GM19099 (cell line): ENCODE measurements around the gene FNBP1L.

Experiments used
- POLR2A ChIP-seq: IDR thresholded peaks from 3 replicates; pipeline ENCODE4 v1.6.1; 2011; ENCODE audit warnings: low read depth; ENCODE audit not compliant: insufficient read length; ENCODE audit errors: extremely low read depth

FNBP1L gene

DNA sequence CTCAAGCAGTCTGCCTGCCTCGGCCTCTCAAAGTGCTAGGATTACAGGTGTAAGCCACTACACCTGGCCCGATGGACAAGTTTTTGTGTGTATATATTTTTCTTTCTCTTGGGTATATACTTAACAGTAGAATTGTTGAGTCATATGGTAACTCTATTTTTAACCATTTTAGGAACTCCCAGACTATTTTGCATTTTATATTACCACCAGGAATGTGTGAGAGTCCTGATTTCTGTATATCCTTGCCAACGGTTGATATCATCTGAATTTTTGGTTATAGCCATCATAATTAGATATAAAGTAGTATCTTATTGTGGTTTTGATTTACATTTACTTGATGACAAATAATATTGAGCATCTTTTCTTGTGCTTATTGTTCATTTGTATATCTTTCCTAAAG, 20.7 kb downstream of the FNBP1L start:
- no peak for TF ChIP-seq POLR2A

DNA sequence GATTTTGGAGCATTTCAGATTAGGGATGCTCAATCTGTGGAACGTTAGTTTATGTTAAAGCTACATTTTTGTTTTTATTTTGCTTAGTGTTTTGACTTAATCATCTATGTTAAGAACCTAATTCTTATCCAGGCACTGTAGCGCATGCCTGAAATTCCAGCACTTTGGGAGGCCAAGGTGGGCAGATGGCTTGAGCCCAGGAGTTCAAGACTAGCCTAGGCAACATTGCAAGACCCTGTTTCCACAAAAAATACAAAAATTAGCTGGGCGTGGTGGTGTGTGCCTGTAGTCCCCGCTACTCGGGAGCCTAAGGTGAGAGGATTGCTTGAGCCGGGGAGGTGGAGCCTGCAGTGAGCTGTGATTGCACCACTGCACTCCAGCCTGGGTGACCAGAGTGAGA, 23.4 kb downstream of the FNBP1L start:
- TF ChIP-seq POLR2A = no peak

DNA sequence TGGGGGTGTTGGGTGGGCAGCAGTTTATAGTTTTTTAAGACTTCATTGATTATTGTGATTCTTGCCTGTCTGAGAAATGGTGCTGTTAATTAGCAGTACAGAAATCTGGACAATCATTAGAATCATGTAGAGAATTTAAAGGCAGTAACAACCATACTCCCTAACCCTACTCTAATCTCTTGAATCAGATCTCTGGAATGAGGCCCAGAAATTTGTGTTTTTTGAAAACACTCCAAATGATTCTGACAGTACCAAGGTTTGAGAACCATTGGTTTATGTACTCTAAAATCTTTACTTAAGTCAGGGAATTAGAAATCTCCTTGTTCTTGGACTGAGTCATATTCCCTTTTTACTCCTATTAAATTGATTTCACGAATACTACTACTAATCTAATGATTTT, 24.0 kb downstream of the FNBP1L start:
- no peak for TF ChIP-seq POLR2A

- no peak for TF ChIP-seq POLR2A
Measured at GRCh38 chr1:93474321-93474720, 26.4 kb downstream of the FNBP1L start.

- no peak for TF ChIP-seq POLR2A
Measured at GRCh38 chr1:93475681-93476080, 27.8 kb downstream of the FNBP1L start.

DNA sequence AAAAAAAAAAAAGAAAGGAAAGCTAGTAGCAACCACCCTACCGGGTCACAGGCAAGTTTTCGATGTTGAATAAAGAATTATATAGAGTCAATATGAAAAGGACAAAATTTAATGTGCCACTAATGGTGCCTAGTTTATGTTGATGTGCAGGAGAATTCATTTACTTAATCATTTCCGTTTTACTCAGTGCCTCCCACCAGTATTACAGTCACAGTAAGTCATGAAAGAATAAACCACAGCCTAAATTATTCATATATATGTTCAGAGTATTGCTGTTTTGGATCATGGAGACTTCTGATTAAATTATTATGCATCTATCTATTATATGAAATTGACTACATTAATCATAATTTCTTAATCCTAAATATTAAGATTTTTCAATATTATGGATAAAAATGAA, 35.3 kb downstream of the FNBP1L start:
- TF ChIP-seq POLR2A = no peak

- no peak for TF ChIP-seq POLR2A
Measured at GRCh38 chr1:93483606-93484005, 35.7 kb downstream of the FNBP1L start.

DNA sequence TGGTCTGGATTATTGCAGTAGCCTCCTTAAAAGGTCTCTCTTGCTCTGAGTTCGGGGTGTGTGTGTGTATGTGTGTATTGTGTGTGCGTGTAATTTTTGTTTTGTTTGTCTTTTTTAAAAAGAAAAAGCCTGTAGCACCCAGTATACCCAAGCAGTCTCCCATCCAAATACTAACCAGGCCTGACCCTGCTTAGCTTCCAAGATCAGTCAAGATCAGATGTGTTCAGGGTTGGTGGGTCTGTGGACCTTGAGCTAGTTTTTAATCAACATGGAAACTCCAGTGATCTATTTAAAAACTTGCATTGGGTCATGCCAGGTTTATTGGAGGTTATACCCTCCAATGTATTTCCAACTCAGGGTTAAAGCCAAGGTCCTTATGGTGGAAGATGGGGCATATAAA, 40.3 kb downstream of the FNBP1L start:
- TF ChIP-seq POLR2A = no peak

- no peak for TF ChIP-seq POLR2A
Measured at GRCh38 chr1:93489756-93490155, 41.8 kb downstream of the FNBP1L start.

GRCh38 chr1:93490357-93490756, 42.4 kb downstream of the FNBP1L start:
- no peak for TF ChIP-seq POLR2A

GRCh38 chr1:93495911-93496310, 48.0 kb downstream of the FNBP1L start:
- no peak for TF ChIP-seq POLR2A

DNA sequence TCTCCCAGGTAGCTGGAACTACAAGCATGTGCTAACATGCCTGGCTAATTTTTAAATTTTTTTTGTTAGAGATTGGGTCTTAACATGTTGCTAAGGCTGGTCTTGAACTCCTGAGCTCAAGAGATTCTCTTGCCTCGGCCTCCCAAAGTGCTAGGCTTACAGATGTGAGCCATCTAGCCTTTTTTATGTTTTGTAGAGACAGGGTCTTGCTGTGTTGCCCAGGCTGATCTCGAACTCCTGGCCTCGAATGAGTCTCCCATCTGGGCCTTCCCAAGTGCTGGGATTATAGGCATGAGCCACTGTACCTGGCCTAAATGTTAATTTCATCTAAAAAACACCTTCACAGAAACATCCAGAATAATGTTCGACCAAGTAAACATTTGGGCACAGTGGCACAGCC, 48.6 kb downstream of the FNBP1L start:
- no peak for TF ChIP-seq POLR2A

GRCh38 chr1:93499075-93499474, 51.2 kb downstream of the FNBP1L start:
- no peak for TF ChIP-seq POLR2A

GRCh38 chr1:93499533-93499932, 51.6 kb downstream of the FNBP1L start:
- TF ChIP-seq POLR2A = no peak

- no peak for TF ChIP-seq POLR2A
Measured at GRCh38 chr1:93500275-93500674, 52.4 kb downstream of the FNBP1L start.

GRCh38 chr1:93501399-93501798, 53.5 kb downstream of the FNBP1L start:
- no peak for TF ChIP-seq POLR2A

DNA sequence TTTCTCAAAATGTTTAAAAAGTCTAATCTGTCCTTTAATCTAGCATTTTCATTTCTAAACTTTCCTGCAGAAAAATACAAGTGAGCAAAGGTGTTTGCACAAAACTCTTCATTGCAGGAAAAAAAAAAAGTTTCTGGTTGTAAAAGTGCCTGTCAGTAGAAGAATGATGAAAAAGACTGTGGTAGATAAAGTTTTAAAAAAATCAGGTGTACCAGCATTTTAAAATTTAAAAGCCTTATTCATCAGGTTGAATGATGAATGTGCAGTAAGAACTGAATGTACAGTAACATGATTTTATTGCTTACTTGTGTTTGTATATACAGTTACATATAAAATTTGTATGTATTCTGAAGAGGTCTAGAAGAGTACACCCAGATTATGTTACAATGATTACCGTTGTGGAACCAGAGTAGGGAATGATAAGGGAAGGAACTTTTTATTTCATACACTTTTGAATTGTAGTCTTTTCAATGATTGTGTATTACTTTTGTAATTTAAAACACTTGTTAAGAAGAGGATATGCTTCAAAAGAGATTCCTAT, 54.0 kb downstream of the FNBP1L start:
- no peak for TF ChIP-seq POLR2A
